GM19023 (cell line): ENCODE measurements around the gene NDUFS2.
"Not testable (repeated sequence)": the region's sequence is repeated elsewhere in the genome, so short reads cannot be mapped to it uniquely, and the experiment has no call there.

ENCODE experiments used
- ATAC-seq: cut with Tn5 transposase; IDR thresholded peaks from one replicate; pipeline ENCODE4 v1.9.1; 2021; ENCODE audit warnings: mild to moderate bottlenecking, moderate library complexity; ENCODE audit not compliant: unreplicated experiment

Gene NDUFS2

GRCh38 chr1:161242313-161242712, 40.1 kb downstream of the NDUFS2 start:
- no peak for ATAC-seq

DNA sequence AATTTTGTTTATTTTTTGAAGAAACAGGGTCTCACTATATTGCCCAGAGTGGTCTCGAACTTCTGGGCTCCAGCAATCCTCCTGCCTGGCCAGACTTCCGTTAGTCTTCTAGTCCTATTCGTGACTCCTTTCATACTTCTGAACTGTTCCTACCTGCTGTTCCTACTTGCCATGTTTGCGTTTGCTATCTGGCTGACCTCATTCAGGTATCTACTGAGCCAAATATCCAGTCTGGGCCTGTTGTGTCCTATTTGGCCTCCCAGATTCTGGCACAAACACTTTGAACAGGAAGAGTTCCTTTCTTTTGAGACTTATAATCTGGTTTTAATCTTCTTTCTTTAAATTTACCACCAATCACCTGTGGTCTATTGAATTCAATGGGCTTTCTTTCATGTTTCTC, 42.7 kb downstream of the NDUFS2 start:
- no peak for ATAC-seq

GRCh38 chr1:161250100-161250499, 47.9 kb downstream of the NDUFS2 start:
- not testable (repeated sequence) for ATAC-seq

GRCh38 chr1:161250829-161251228, 48.7 kb downstream of the NDUFS2 start:
- no peak for ATAC-seq

DNA sequence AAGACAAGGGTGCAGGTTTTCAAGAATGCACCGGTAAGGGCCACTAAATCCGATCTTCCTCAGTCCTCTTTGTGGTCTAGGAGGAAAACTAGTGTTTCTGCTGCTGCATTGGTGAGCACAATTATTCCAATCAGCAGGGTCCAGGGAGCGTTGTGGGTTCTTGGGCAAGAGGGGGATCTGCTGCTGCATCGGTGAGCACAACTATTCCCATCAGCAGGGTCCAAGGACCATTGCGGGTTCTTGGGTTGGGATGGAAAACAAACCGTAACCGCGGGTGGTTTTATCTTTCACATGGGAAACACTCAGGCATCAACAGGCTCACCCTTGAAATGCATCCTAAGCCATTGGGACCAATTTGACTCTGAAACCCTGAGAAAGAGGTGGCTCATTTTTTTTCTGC, 49.4 kb downstream of the NDUFS2 start:
- ATAC-seq, result no peak

GRCh38 chr1:161255302-161255701, 53.1 kb downstream of the NDUFS2 start:
- not testable (repeated sequence) for ATAC-seq

DNA sequence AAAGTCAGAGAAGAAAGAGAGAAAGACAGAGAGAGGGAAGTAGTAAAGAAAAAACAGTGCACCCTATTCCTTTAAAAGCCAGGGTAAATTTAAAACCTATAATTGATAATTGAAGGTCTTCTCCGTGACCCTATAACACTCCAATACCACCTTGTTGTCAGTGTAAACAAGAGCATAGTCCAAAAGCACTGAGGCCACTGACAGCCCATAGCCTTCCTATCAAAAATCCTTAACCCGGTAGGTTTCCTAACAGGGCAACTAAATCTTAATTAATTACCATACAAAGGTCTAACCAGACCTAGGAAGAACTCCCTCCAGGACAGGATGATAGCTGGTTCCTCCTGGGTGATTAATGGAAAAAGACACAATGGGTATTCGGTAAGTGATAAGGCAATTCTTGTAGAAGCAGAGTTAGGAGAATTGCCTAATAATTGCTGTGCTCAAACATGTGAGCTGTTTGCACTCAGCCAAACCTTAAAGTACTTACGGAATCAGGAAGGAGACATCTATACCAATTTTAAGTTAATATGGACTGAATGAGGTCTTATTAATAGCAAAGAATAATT, 53.9 kb downstream of the NDUFS2 start:
- not testable (repeated sequence) for ATAC-seq

DNA sequence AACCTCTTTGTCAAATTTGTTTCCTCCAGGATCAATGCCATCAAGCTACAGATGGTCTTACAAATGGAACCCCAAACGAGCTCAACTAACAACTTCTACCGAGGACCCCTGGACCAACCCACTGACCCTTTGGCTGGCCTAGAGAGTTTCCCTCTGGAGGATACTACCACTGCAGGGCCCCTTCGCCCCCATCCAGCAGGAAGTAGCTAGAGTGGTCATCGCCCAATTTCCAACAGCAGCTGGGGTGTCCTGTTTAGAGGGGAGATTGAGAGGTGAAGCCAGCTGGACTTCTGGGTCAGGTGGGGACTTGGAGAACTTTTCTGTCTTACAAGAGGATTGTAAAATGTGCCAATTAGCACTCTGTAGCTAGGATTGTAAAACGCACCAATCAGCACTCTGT, 54.9 kb downstream of the NDUFS2 start:
- not testable (repeated sequence) for ATAC-seq

- ATAC-seq, result peak; percentile 87
These were observed 56.5 kb downstream of the NDUFS2 start, which contains the start of gene PCP4L1 for GRCh38 chr1:161258439-161259344. Gene PCP4L1 (plus strand): TSS chr1:161258745. CDS start chr1:161258975, 230 bp downstream.

DNA sequence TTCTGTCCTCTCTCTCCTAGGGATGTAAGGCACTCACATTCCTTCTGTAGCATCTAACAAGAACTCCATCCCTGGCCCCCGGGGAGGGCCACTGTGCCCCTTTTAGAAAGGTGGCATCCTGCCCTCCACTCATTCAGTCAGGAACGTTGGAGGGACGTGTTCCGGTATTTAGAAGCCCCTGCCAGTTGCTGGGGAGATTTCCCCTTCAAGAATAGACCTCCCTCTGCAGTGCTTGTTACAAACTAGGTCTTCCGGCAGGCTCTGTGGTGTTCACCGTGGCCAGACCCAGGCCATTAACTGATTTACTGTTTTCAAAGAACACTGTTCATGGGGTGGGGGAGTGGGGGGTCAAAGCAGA, 57.2 kb downstream of the NDUFS2 start:
- ATAC-seq, result no peak

GRCh38 chr1:161259765-161260164, 57.6 kb downstream of the NDUFS2 start:
- ATAC-seq, result no peak

DNA sequence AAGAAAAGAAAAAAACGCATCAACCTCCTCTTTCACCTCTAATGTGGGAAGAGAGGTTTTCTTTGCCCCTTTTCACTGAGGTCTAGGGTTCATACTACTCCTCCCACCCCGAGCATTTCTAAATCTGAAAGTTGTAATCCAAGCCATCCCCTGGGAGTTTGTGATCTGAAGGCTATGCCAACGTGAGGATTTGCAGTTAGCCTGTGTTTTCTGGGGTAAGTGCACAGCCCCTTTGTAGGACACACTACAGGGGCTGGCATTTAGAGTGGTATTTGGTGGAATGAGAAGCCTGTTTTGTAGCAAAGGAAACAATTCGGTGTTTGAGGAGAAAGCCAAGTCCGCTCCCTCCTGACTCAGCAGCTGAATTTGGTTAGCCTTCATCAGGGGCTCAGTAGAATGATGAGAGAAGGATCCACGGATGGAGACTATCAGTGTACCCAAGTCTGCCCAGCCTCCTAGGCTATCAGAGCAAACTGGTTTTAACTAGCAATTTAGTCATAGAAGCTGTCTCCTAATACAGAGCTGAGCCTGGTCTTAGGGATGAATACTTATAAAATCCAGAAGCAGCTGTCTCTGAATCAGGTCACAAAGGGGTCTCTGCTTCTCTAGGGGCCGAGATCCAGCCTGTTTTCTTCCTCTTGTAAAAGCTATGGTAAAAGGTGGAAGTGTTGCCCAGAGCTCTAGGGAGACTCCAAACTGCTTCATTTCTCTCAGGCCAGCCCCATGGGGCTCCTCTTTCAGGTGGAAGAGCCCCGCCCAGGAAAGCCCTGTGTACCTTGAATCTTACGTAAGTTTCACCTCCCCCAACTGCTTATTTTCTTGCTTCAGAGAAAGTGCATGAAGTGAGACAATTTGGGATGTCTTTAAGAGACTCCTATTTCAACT, 58.5 kb downstream of the NDUFS2 start:
- no peak for ATAC-seq

DNA sequence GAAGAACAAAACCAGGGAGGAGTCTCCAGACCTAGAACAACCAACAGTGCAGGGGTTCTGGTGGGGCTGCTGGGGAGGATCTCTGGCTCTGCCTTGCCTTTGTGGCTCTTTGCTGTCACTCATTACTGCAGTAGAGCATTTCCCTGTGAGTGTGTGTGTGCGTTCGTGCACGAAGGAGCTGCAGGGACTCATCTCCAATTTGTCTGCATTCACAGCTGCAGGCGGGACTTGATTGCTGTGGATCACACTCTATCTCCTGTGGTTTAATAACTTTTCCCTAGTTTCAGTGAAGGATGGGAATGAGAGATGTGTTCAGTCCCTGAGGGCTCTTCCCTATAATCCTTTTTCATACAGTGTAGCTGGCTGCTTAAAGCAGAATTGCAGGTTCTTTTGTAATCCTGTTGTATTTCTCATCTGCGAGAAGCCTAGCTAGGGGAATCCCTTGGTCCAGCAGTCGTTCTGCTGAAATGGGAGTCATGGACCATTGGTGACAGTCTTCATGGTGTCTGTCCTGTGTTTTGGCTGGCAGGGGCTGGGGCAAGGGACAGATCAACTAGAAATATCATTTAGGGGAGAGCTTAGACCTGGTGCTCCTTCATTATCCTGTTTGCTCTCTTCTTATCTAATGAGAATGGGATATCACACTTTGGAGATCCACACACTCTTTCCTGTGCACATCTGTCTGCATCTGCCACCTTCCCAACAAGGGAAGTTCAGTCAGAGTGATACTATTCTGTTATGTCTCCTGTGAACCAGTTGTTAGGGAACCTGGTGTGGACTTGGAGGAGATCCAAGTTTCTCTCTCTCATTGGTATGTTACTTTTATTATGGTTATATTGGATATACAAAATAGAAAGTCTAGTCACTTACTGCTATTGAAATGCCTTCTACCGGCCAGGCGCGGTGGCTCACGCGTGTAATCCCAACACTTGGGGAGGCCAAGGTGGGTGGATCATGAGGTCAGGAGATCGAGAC, 59.4 kb downstream of the NDUFS2 start:
- no peak for ATAC-seq
